HEK293 (cell line): ENCODE measurements around the gene PROCR.
"Not testable (repeated sequence)": the region's sequence is repeated elsewhere in the genome, so short reads cannot be mapped to it uniquely, and the experiment has no call there.

ENCODE experiments used
- AEBP2 ChIP-seq: fragments of 450-650 bp; formaldehyde crosslinking; IDR thresholded peaks from 2 replicates; pipeline ENCODE4 v1.5.1; 2016; ENCODE audit warnings: missing biosample characterization, missing genetic modification characterization, borderline replicate concordance
- EGR2 ChIP-seq: fragments of 450-650 bp; formaldehyde crosslinking; IDR thresholded peaks from 2 replicates; pipeline ENCODE4 v1.5.1; 2016; ENCODE audit warnings: low read depth, missing biosample characterization, missing genetic modification characterization
- ZBTB8A ChIP-seq: fragments of 450-650 bp; formaldehyde crosslinking; IDR thresholded peaks from 2 replicates; pipeline ENCODE4 v1.5.1; 2016; ENCODE audit warnings: missing biosample characterization, missing genetic modification characterization
- ZNF785 ChIP-seq: fragments of 450-650 bp; formaldehyde crosslinking; IDR thresholded peaks from 2 replicates; pipeline ENCODE4 v1.5.1; 2016; ENCODE audit warnings: missing biosample characterization, missing genetic modification characterization
- TF ChIP-seq, protein P1 (sequence below): fragments of 450-650 bp; formaldehyde crosslinking; IDR thresholded peaks from 2 replicates; pipeline ENCODE4 v1.5.1; 2016; ENCODE audit warnings: missing biosample characterization, missing genetic modification characterization

GRCh38 chr20:35160341-35160740, 11.5 kb upstream of the PROCR start:
- not testable (repeated sequence) for TF ChIP-seq ZNF785; AEBP2 (tag by site-specific recombination); ZBTB8A; EGR2 (tag by site-specific recombination)
- TF ChIP-seq, protein P1, sequence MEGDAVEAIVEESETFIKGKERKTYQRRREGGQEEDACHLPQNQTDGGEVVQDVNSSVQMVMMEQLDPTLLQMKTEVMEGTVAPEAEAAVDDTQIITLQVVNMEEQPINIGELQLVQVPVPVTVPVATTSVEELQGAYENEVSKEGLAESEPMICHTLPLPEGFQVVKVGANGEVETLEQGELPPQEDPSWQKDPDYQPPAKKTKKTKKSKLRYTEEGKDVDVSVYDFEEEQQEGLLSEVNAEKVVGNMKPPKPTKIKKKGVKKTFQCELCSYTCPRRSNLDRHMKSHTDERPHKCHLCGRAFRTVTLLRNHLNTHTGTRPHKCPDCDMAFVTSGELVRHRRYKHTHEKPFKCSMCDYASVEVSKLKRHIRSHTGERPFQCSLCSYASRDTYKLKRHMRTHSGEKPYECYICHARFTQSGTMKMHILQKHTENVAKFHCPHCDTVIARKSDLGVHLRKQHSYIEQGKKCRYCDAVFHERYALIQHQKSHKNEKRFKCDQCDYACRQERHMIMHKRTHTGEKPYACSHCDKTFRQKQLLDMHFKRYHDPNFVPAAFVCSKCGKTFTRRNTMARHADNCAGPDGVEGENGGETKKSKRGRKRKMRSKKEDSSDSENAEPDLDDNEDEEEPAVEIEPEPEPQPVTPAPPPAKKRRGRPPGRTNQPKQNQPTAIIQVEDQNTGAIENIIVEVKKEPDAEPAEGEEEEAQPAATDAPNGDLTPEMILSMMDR (tag by site-specific recombination): not testable (repeated sequence)
